Smooth muscle cell (in vitro differentiated cells): ENCODE results near the gene CDKN1C. TPM values are rescaled to one million over a fixed set of nuclear protein-coding genes. Genes with fewer than 3 reads are reported as not detected.

Experiments used
- DNase-seq: peaks from one replicate; lab custom pipeline; 2025; ENCODE audit not compliant: unreplicated experiment; lab: John Stamatoyannopoulos, UW
- H2AFZ ChIP-seq: fragments of 200-600 bp; sonication (generic); 2 replicates; pipeline ENCODE4 v1.6.0; 2016; ENCODE audit warnings: antibody characterized with exemption, low read depth, mild to moderate bottlenecking
- H3F3A ChIP-seq: fragments of 200-600 bp; sonication (generic); 2 replicates; pipeline ENCODE4 v1.6.0; 2017; ENCODE audit warnings: antibody characterized with exemption, low read depth
- H3K27ac ChIP-seq: fragments of 200-600 bp; sonication (generic); 2 replicates; pipeline ENCODE4 v1.5.1; 2016; ENCODE audit warnings: low read depth, mild to moderate bottlenecking
- H3K27me3 ChIP-seq: fragments of 200-600 bp; sonication (generic); 2 replicates; pipeline ENCODE4 v1.6.1; 2016; ENCODE audit warnings: low read depth, mild to moderate bottlenecking
- H3K36me3 ChIP-seq: fragments of 200-600 bp; sonication (generic); 2 replicates; pipeline ENCODE4 v1.5.1; 2016; ENCODE audit warnings: low read depth
- H3K4me1 ChIP-seq: fragments of 200-600 bp; sonication (generic); 2 replicates; pipeline ENCODE4 v1.5.1; 2016; ENCODE audit warnings: low read depth
- H3K4me2 ChIP-seq: fragments of 200-600 bp; sonication (generic); 2 replicates; pipeline ENCODE4 v1.6.0; 2016; ENCODE audit warnings: mild to moderate bottlenecking
- H3K4me3 ChIP-seq: fragments of 200-600 bp; sonication (generic); 2 replicates; pipeline ENCODE4 v1.5.1; 2016; ENCODE audit warnings: mild to moderate bottlenecking
- H3K79me2 ChIP-seq: fragments of 200-600 bp; sonication (generic); 2 replicates; pipeline ENCODE4 v1.6.0; 2016; ENCODE audit warnings: low read depth, mild to moderate bottlenecking
- H3K9ac ChIP-seq: fragments of 200-600 bp; sonication (generic); 2 replicates; pipeline ENCODE4 v1.6.0; 2016; ENCODE audit warnings: low read depth
- H3K9me3 ChIP-seq: fragments of 200-600 bp; sonication (generic); replicated peaks from 2 replicates; pipeline ENCODE4 v1.5.1; 2016; ENCODE audit warnings: low read depth
- H4K20me1 ChIP-seq: fragments of 200-600 bp; sonication (generic); 2 replicates; pipeline ENCODE4 v1.6.0; 2016; ENCODE audit warnings: low read depth
- WGBS: methylation state at CpG from one replicate; pipeline ENCODE4 v1.1.7; 2016; ENCODE audit warnings: low lambda C conversion rate; 5-methylcytosine and 5-hydroxymethylcytosine counted together
- polyA plus RNA-seq: library from polyadenylated mRNA; unstranded; fragments of >200 nt; fragmentation: Nextera tagmentation; extraction: Ambion mirVana; gene quantifications from 2 replicates; pipeline ENCODE4 v1.2.1, GENCODE V29; 2016
- total RNA-seq: library from RNA; depleted of rRNA; stranded (reverse); fragments of >200 nt; gene quantifications from 2 replicates; pipeline ENCODE4 v1.2.3, GENCODE V29; 2014
- TF ChIP-seq, protein P1 (sequence below): fragments of 200-600 bp; sonication (generic); IDR thresholded peaks from 2 replicates; pipeline ENCODE4 v1.5.1; 2017; ENCODE audit warnings: borderline replicate concordance, mild to moderate bottlenecking, antibody characterized with exemption; ENCODE audit not compliant: insufficient read depth, poor library complexity, severe bottlenecking

CDKN1C gene
- total and polyA plus RNA-seq, 2 experiments from 2014 or later, result 171 to 392 TPM

- Histone ChIP-seq H3K4me1 (no peaks in the 10 kb centered on the region), H3K27ac (peak overlapping the region; percentile 65), H3K36me3 (no peaks in the 10 kb centered on the region), H3K27me3 (no peaks in the 10 kb centered on the region), H3K4me3 (no peak overlapping the region), H3K4me2 (no peak overlapping the region), H3K79me2 (no peaks in the 10 kb centered on the region), H3K9ac (no peak overlapping the region), H3K9me3 (no peaks in the 10 kb centered on the region), H2AFZ (no peak overlapping the region), H4K20me1 (peaks cover 3% of the 10 kb centered on the region), H3F3A (no peaks in the 10 kb centered on the region)
- no peak for DNase-seq
- WGBS, result 63% methylated on average over 12 of the region's 12 CpGs
- TF ChIP-seq, protein P1, sequence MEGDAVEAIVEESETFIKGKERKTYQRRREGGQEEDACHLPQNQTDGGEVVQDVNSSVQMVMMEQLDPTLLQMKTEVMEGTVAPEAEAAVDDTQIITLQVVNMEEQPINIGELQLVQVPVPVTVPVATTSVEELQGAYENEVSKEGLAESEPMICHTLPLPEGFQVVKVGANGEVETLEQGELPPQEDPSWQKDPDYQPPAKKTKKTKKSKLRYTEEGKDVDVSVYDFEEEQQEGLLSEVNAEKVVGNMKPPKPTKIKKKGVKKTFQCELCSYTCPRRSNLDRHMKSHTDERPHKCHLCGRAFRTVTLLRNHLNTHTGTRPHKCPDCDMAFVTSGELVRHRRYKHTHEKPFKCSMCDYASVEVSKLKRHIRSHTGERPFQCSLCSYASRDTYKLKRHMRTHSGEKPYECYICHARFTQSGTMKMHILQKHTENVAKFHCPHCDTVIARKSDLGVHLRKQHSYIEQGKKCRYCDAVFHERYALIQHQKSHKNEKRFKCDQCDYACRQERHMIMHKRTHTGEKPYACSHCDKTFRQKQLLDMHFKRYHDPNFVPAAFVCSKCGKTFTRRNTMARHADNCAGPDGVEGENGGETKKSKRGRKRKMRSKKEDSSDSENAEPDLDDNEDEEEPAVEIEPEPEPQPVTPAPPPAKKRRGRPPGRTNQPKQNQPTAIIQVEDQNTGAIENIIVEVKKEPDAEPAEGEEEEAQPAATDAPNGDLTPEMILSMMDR, result no peak
Observed at GRCh38 chr11:2933375-2934020, 47.9 kb upstream of the CDKN1C start.

DNA sequence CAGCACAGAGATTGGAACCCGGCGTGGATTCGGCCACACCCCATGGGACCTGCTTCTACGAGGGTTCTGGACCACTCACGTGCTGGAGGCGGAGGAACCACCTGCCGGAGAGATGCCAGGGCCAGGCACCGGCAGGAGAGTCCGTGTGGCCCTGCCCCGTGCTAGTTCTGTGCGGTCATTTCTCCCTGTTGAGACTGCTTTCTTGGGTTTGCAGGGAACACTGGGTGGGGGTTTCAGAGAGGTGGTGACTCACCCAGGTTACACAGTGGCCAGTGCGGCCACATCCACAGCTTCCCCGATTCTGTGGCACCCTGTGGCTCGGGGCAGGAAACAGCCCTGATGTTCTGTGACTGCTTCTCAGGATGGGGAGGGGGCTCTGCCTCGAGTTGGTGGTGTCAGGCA is 47.3 kb upstream of the CDKN1C start:
- Histone ChIP-seq H3K27me3 (no peaks in the 10 kb centered on the region), H3K27ac (peak overlapping the region; percentile 65), H3K4me2 (no peak overlapping the region), H3K9ac (no peak overlapping the region), H3F3A (no peaks in the 10 kb centered on the region), H4K20me1 (peaks cover 10% of the 10 kb centered on the region), H2AFZ (no peak overlapping the region), H3K4me3 (no peak overlapping the region), H3K4me1 (peaks cover 4% of the 10 kb centered on the region), H3K79me2 (peaks cover 4% of the 10 kb centered on the region), H3K36me3 (no peaks in the 10 kb centered on the region), H3K9me3 (no peaks in the 10 kb centered on the region)
- no peak for DNase-seq
- 78% methylated on average over 15 of the region's 15 CpGs for WGBS
- TF ChIP-seq, protein P1, result no peak

GRCh38 chr11:2931771-2932738 is 46.5 kb upstream of the CDKN1C start:
- WGBS, result 83% methylated on average over 13 of the region's 13 CpGs
- H3K9me3 ChIP-seq, result no peaks in the 10 kb centered on the region
- H3K4me3 ChIP-seq, result no peak overlapping the region
- peaks cover 6% of the 10 kb centered on the region for H3K4me1 ChIP-seq
- peaks cover 9% of the 10 kb centered on the region for H3K79me2 ChIP-seq
- H3F3A ChIP-seq, result no peaks in the 10 kb centered on the region
- H3K9ac ChIP-seq, result no peak overlapping the region
- H2AFZ ChIP-seq, result no peak overlapping the region
- H4K20me1 ChIP-seq, result peaks cover 18% of the 10 kb centered on the region
- no peaks in the 10 kb centered on the region for H3K27me3 ChIP-seq
- no peak for DNase-seq
- H3K4me2 ChIP-seq, result no peak overlapping the region
- H3K27ac ChIP-seq, result peak overlapping the region; percentile 65
- H3K36me3 ChIP-seq, result no peaks in the 10 kb centered on the region
- TF ChIP-seq, protein P1, result no peak
